ENCODE results near the gene FAM53B.

DNA sequence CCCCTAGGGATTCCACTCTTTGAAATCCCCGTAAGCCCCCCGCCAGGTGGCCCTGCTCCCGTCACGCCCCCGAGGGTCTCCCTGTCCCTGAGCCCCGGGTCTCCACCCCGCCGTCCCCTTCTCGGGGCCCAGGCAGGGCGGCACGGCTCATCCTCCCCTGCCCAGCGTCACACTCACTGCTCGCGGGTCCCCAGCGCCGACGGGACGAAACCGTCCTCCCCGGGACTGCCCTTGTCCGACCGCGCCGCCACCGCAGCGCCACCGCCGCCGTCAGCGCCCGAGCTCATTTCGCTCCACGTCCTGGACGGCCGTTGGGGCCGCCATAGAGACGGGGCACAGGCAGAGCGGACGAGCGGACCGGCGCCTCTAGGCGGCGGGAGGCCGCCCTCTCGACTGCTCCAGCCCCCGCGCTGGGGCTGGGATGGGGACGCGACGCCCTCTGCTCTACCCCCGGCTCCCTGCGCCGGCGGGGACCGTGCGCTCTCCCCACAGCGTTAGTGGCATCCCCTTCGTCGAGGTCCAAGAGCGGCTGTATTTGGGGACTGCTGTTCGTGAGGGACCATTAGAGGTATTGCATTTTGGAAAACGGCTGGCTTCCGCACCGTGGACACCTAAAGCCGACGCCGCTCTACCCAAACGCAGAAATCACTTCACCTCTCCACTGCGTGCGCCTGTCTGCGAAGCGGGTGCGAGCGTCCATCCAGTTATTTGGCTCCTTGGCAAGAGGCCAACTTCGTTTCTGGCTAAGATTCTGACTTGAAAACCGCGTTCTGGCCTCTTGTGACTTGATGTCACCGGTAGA is 47.6 kb upstream of the FAM53B start, which contains the start of gene EEF1AKMT2:
- TF ChIP-seq, protein P1, sequence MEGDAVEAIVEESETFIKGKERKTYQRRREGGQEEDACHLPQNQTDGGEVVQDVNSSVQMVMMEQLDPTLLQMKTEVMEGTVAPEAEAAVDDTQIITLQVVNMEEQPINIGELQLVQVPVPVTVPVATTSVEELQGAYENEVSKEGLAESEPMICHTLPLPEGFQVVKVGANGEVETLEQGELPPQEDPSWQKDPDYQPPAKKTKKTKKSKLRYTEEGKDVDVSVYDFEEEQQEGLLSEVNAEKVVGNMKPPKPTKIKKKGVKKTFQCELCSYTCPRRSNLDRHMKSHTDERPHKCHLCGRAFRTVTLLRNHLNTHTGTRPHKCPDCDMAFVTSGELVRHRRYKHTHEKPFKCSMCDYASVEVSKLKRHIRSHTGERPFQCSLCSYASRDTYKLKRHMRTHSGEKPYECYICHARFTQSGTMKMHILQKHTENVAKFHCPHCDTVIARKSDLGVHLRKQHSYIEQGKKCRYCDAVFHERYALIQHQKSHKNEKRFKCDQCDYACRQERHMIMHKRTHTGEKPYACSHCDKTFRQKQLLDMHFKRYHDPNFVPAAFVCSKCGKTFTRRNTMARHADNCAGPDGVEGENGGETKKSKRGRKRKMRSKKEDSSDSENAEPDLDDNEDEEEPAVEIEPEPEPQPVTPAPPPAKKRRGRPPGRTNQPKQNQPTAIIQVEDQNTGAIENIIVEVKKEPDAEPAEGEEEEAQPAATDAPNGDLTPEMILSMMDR (IDR thresholded peaks at IDR 0.05 in 4 of 5, conservative IDR thresholded peaks at IDR 0.05 in 1 of 5) = peak; percentile 56 to 79 (median 75)
- TF ChIP-seq POLR2A (IDR thresholded peaks at IDR 0.05) = peak; percentile 47 to 63

All from gastrocnemius medialis (tissue), 4 donors.